Suppressor macrophage treated with lipopolysaccharide for 1 hour (primary cell): ENCODE results near the gene PLCB1.
"Not testable (repeated sequence)": the region's sequence is repeated elsewhere in the genome, so short reads cannot be mapped to it uniquely, and the experiment has no call there.

Source experiments
- DNase-seq, 3 donors: peaks; one replicate each; pipeline ENCODE4 v3.0.0-alpha.2; 2020 to 2022

The PLCB1 gene

GRCh38 chr20:8156235-8157079 lies 24.4 kb downstream of the PLCB1 start:
- peak; percentile 42 to 66 (median 63) for DNase-seq

GRCh38 chr20:8159217-8159616 lies 27.2 kb downstream of the PLCB1 start:
- DNase-seq = not testable (repeated sequence)

GRCh38 chr20:8161264-8162071 lies 29.4 kb downstream of the PLCB1 start:
- DNase-seq = peak; percentile 8 to 40 (median 37)

DNA sequence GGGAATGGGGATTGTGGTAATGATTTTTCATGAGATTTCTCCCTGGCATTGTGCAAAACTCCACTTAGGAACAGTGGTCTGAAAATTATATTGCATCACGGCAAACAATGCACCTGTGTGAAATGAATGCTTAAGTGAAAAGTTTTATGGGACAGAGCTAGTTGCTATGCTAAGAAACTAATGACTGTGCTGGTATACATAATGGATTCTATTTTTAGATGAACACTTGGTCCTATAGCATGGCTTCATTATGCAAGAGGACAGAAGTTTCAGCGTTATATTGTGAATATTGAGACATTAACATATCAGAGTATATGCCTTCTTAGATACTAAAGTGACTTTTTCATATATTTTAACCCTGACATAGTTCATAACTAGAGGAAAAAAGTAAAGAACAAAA lies 30.5 kb downstream of the PLCB1 start:
- no peak for DNase-seq

DNA sequence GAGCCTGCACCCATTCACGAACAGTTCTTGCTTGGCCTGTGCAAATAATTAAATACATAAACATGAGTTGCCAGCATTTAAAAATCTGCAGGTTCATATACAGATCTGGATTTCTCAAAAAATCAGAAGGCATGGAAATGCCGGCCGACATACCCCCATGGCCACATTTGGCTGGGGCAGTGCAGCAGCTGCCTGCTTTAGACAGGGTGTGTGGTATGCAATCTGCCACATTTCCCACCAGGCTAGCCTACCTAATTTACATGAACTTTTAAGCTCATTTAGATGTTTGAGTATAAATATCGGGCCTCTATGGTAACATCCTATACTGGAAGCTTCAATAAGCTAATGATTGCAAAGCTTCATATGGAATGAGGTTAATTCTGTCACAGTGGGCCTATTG lies 31.5 kb downstream of the PLCB1 start:
- DNase-seq = no peak

DNA sequence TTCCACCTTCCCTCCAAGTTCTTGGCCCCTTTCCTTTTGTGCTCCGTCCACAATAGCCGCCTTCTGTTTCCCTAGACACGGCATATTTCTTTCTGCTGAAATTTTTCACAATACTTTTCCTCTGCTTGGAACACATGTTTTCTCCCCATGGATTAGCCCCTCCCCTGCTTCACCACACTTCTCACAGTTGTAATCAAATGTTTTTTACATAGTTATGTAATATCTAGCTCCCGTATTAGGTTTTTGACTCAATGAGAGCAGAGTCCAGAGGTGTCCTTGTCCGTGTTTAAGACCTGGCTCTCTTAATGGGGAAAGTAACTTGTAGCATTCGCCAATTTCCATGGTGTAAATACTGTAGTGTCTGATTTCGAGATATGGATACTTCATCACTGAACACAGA lies 34.7 kb downstream of the PLCB1 start:
- no peak for DNase-seq

DNA sequence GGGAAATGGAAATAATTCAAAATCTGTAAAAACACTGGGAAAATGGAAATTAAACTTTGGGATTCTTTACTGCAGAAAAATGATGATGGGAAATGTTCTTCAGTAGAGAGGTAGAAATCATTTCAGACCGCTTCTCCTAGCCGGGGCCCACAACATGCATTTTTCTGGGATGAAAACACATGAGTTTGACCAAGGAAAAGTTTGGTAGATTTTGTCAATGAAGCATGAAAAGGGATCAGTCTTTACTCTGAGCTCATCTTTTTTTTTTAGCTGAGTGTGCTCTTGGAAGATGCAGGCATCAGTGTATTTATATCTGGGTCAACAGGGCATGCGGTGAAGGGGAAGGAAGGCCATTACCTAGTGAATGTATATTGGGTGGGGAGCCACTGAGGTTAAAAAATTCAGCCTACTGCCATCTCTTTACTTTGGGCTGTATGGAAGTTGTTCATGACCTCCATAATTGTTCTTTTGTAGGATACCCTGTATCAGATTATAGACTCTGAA lies 36.8 kb downstream of the PLCB1 start:
- no peak for DNase-seq

GRCh38 chr20:8170921-8171320 lies 38.9 kb downstream of the PLCB1 start:
- no peak for DNase-seq

GRCh38 chr20:8172191-8172590 lies 40.1 kb downstream of the PLCB1 start:
- DNase-seq = no peak

DNA sequence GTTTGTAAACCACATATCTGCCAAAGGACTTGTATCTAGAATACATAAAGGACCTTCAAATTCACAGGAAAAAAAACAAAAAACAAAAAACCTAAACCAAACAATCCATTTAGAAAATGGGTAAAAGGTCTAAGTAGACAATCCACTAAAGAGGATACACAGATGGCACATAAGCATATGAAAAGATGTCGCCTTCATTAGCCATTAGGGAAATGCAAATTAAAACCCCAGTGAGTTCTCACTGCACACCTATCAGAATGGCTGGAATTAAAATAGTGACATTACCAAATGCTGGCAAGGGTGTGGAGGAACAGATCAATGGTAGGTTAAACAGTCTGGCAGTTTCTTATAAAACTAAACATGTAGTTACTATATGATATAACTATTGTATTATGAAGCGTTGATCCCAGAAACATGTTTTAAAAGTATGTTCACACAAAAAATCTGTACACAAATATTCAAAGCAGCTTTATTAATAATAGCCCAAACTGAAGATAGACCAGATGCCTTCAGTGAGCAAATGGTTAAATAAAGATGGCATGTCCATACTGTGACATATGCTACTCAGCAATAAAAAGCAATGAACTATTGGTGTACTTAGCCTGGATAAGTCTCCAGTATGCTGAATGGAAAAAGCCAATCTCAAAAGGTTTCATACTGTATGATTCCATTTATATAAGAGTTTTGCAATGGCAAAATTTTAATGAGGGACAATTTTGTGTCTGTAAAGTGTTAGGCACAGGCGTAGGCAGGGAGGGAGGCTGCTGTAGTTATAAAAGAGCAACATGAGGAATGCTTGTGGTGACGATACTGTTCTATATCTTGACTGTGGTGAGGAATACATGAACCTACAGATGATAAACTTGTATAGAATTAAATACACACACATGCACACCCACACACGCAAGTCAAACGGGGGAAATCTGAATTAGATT lies 43.9 kb downstream of the PLCB1 start:
- no peak for DNase-seq

- no peak for DNase-seq
Measured at GRCh38 chr20:8183526-8183925, 51.5 kb downstream of the PLCB1 start.

- DNase-seq = no peak
Measured at GRCh38 chr20:8187740-8188139, 55.7 kb downstream of the PLCB1 start.

DNA sequence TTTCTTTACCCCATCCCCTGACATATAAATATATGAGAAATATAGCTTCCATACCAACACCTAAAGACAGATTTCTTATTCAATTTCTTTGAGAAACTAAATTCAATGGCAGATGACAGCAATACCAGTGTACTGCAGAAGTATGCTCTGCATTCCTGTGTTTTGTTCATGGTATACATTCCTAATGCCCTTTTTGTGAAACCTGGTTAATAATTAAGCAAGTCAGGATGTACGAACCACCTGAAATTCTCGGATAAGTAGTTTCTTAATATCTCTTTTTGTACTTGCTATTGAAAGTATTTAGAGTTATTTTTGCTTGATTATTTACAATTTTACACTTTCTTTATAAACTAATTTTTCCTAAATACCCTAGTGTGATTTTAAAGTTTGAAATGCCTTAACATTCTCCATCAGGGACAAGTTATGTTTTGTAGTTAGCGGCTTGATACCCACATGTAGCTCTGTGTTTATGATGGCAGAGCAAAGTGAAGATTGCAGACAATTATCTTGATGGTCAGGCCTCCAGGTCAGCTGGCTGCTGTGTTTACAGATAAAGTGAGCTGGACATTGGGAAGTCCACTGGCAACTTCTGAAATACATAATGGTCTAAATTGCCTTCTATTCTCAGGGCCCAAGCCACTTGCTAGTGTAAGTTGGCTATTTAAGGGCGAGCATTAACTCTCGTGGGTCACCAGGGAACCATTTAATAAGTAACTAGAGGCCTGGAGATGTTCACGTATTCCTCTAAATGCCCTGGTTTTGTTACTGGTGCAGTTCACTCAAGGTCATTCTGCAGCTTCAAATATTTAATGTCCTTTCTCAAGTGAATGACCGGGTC lies 58.2 kb downstream of the PLCB1 start:
- DNase-seq = no peak

GRCh38 chr20:8194721-8195120 lies 62.7 kb downstream of the PLCB1 start:
- no peak for DNase-seq

DNA sequence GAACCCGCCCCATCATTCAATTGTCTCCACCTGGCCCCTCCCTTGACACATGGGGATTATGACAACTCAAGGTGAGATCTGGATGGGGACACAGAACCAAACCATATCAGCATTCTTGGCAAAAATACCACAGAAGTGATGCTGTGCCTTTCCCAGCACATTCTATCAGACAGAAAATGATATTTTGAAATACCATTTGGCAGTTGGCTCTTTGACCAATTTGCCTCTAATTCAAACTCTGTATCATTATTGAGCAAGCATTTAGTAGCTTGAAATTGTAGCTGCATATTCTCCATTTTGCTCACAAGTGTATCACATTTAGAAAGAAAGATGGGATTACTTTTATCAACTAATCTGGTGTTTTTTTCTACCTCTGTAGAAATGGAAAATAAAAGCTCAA lies 64.0 kb downstream of the PLCB1 start:
- no peak for DNase-seq

GRCh38 chr20:8200220-8200619 lies 68.2 kb downstream of the PLCB1 start:
- DNase-seq = no peak

DNA sequence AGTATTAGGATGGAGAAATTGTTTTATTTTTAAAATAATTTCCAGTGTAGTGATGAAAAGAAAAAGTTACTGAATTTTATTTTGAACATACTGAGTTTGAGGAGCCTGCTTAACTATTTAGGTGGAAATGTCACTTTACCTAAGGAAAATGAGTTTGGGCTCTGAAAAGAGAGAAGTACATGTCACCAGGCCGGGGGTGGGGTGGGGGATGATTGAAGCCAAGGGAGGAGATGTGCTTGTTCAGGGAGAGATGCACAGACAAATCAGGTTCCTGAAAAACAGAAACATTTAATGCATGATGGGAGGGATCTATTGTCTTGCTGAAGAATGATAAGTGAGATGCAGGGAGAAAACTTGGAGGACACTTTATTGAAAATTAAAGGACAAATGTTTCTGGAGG lies 71.3 kb downstream of the PLCB1 start:
- DNase-seq = peak in 1 of 3 donors; percentile 37

- no peak for DNase-seq
Measured at GRCh38 chr20:8205996-8206395, 73.9 kb downstream of the PLCB1 start.

- no peak for DNase-seq
Measured at GRCh38 chr20:8208226-8208625, 76.2 kb downstream of the PLCB1 start.

DNA sequence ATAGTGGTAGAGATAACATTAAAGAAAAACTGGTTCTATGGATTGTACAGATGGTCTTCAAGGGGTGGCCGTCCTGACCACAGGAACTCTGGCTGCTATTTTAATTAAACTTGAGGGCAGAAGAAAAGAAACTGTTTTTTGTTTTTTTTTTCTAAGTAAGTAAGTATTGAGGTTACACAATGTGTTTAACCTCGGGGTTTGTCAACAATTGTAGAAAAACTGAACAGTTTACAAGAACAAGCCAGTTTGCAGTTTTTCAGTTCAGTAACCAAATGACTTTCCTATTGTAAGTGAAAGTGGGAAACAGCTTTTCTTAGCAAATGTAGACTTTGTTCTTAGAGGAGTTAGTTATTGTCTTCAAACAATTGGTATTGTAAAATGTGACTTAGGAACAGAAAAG lies 77.0 kb downstream of the PLCB1 start:
- peak; percentile 5 to 37 (median 33) for DNase-seq

GRCh38 chr20:8210749-8211148 lies 78.7 kb downstream of the PLCB1 start:
- no peak for DNase-seq

GRCh38 chr20:8212286-8212685 lies 80.2 kb downstream of the PLCB1 start:
- DNase-seq = peak; percentile 50 to 81 (median 79)
